H1 (cell line): ENCODE results near the gene SLC27A2.
"Not testable (repeated sequence)": the region's sequence is repeated elsewhere in the genome, so short reads cannot be mapped to it uniquely, and the experiment has no call there.

Source experiments
- BRCA1 ChIP-seq: IDR thresholded peaks from 2 replicates; pipeline ENCODE4 v1.6.1; 2012; ENCODE audit warnings: low read depth, low read length, improper control_type of control experiment
- EP300 ChIP-seq, 2 experiments: IDR thresholded peaks; 1 replicate in 1 of 2; 2 replicates in 1 of 2; pipeline ENCODE4 v1.6.1; 2011 to 2012; ENCODE audit warnings: low read depth in 2 of 2, low read length in 2 of 2, mild to moderate bottlenecking in 2 of 2, borderline replicate concordance in 1 of 2, inconsistent platforms in 1 of 2, moderate library complexity in 1 of 2
- MAFK ChIP-seq: IDR thresholded peaks from 2 replicates; pipeline ENCODE4 v1.6.1; 2012; ENCODE audit warnings: low read depth, mild to moderate bottlenecking, improper control_type of control experiment, low read length
- NRF1 ChIP-seq: IDR thresholded peaks from 2 replicates; pipeline ENCODE4 v1.6.1; 2011; ENCODE audit warnings: mild to moderate bottlenecking, low read depth, low read length, improper control_type of control experiment
- POLR2A ChIP-seq, 2 experiments: IDR thresholded peaks; 1 replicate in 1 of 2; 2 replicates in 1 of 2; pipeline ENCODE4 v1.6.1; 2011; ENCODE audit warnings: low read depth in 2 of 2, low read length in 2 of 2, mild to moderate bottlenecking in 2 of 2; ENCODE audit errors: control extremely low read depth in 1 of 2
- POLR2AphosphoS5 ChIP-seq: IDR thresholded peaks from 2 replicates; pipeline ENCODE4 v1.6.1; 2011; ENCODE audit warnings: low read depth, low read length
- RAD21 ChIP-seq, 2 experiments: IDR thresholded peaks in 1 of 2; conservative IDR thresholded peaks in 1 of 2; 2 replicates each; pipeline ENCODE4 v1.6.1; 2011; ENCODE audit warnings: low read depth in 2 of 2, low read length in 2 of 2, improper control_type of control experiment in 1 of 2, inconsistent platforms in 1 of 2, mild to moderate bottlenecking in 1 of 2, moderate library complexity in 1 of 2
- SUZ12 ChIP-seq: fragments of 200-600 bp; sonication (generic); IDR thresholded peaks from 2 replicates; pipeline ENCODE4 v1.6.1; 2012; ENCODE audit warnings: mild to moderate bottlenecking, inconsistent platforms, low read length, moderate library complexity, mixed read lengths
- TF ChIP-seq, protein P1 (sequence below), 3 experiments: IDR thresholded peaks; 1 replicate in 2 of 3; 2 replicates in 1 of 3; pipeline versions ENCODE4 v1.5.1 to v1.6.1; 2011; ENCODE audit warnings: low read length in 3 of 3, mild to moderate bottlenecking in 3 of 3, inconsistent platforms in 2 of 3, low read depth in 1 of 3, moderate library complexity in 1 of 3; ENCODE audit not compliant: insufficient read depth in 1 of 3; ENCODE audit errors: control extremely low read depth in 1 of 3
- TF ChIP-seq, protein P2 (sequence below): IDR thresholded peaks from 2 replicates; pipeline ENCODE4 v1.6.1; 2012; ENCODE audit warnings: inconsistent platforms
- TF ChIP-seq, protein P3 (sequence below): IDR thresholded peaks from 2 replicates; pipeline ENCODE4 v1.6.1; 2012; ENCODE audit warnings: inconsistent platforms

DNA sequence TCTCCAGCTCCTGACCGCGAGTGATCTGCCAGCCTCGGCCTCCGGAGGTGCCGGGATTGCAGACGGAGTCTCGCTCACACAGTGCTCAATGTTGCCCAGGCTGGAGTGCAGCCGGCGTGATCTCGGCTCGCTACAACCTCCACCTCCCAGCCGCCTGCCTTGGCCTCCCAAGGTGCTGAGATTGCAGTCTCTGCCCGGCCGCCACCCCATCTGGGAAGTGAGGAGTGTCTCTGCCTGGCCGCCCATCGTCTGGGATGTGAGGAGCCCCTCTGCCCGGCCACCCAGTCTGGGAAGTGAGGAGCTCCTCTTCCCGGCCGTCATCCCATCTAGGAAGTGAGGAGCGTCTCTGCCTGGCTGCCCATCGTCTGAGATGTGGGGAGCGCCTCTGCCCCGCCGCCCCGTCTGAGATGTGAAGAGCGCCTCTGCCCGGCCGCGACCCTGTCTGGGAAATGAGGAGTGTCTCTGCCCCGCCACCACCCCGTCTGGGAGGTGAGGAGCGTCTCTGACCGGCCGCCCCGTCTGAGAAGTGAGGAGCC is 9.6 kb upstream of the SLC27A2 start:
- TF ChIP-seq, protein P1, sequence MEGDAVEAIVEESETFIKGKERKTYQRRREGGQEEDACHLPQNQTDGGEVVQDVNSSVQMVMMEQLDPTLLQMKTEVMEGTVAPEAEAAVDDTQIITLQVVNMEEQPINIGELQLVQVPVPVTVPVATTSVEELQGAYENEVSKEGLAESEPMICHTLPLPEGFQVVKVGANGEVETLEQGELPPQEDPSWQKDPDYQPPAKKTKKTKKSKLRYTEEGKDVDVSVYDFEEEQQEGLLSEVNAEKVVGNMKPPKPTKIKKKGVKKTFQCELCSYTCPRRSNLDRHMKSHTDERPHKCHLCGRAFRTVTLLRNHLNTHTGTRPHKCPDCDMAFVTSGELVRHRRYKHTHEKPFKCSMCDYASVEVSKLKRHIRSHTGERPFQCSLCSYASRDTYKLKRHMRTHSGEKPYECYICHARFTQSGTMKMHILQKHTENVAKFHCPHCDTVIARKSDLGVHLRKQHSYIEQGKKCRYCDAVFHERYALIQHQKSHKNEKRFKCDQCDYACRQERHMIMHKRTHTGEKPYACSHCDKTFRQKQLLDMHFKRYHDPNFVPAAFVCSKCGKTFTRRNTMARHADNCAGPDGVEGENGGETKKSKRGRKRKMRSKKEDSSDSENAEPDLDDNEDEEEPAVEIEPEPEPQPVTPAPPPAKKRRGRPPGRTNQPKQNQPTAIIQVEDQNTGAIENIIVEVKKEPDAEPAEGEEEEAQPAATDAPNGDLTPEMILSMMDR (IDR thresholded peaks at IDR 0.05; ENCODE audit: control extremely low read depth in 1 of 3, insufficient read depth in 1 of 3, low read depth in 1 of 3, low read length in 3 of 3) = not testable (repeated sequence)
- TF ChIP-seq MAFK; SUZ12; BRCA1; EP300 (IDR thresholded peaks at IDR 0.05; ENCODE audit: borderline replicate concordance in 1 of 2, low read depth in 2 of 2, low read length in 2 of 2); POLR2A (IDR thresholded peaks at IDR 0.05; ENCODE audit: control extremely low read depth in 1 of 2, low read depth in 2 of 2, low read length in 2 of 2); NRF1; POLR2AphosphoS5; RAD21 (IDR thresholded peaks at IDR 0.05 in 1 of 2, conservative IDR thresholded peaks at IDR 0.05 in 1 of 2; ENCODE audit: low read depth in 2 of 2, low read length in 2 of 2): not testable (repeated sequence)
- TF ChIP-seq, protein P2, sequence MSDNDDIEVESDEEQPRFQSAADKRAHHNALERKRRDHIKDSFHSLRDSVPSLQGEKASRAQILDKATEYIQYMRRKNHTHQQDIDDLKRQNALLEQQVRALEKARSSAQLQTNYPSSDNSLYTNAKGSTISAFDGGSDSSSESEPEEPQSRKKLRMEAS = not testable (repeated sequence)
- TF ChIP-seq, protein P3, sequence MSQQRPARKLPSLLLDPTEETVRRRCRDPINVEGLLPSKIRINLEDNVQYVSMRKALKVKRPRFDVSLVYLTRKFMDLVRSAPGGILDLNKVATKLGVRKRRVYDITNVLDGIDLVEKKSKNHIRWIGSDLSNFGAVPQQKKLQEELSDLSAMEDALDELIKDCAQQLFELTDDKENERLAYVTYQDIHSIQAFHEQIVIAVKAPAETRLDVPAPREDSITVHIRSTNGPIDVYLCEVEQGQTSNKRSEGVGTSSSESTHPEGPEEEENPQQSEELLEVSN = not testable (repeated sequence)
